Hepatocyte (in vitro differentiated cells): ENCODE measurements around the gene RBBP8NL. TPM values are rescaled to one million over a fixed set of nuclear protein-coding genes. Genes with fewer than 3 reads are reported as not detected.

ENCODE experiments used
- DNase-seq: peaks from one replicate; pipeline ENCODE4 v3.0.0-alpha.2; 2016; ENCODE audit warnings: low spot score
- H2AFZ ChIP-seq: fragments of 200-600 bp; sonication (generic); 2 replicates; pipeline ENCODE4 v1.6.0; 2016; ENCODE audit warnings: antibody characterized with exemption, mild to moderate bottlenecking
- H3K27ac ChIP-seq: fragments of 200-600 bp; sonication (generic); 2 replicates; pipeline ENCODE4 v1.5.1; 2016; ENCODE audit warnings: mild to moderate bottlenecking
- H3K27me3 ChIP-seq: fragments of 200-600 bp; sonication (generic); 2 replicates; pipeline ENCODE4 v1.6.1; 2016
- H3K36me3 ChIP-seq: fragments of 200-600 bp; sonication (generic); replicated peaks from 2 replicates; pipeline ENCODE4 v1.5.1; 2016; ENCODE audit warnings: low read depth; ENCODE audit not compliant: insufficient read depth
- H3K4me1 ChIP-seq: fragments of 200-600 bp; sonication (generic); 2 replicates; pipeline ENCODE4 v1.5.1; 2016; ENCODE audit warnings: mild to moderate bottlenecking, moderate library complexity; ENCODE audit not compliant: insufficient read depth
- H3K4me2 ChIP-seq: fragments of 200-600 bp; sonication (generic); 2 replicates; pipeline ENCODE4 v1.6.0; 2016
- H3K4me3 ChIP-seq: fragments of 200-600 bp; sonication (generic); 2 replicates; pipeline ENCODE4 v1.5.1; 2016; ENCODE audit warnings: mild to moderate bottlenecking
- H3K79me2 ChIP-seq: fragments of 200-600 bp; sonication (generic); 2 replicates; pipeline ENCODE4 v1.6.0; 2017; ENCODE audit warnings: mild to moderate bottlenecking
- H3K9me2 ChIP-seq: fragments of 200-600 bp; sonication (generic); replicated peaks from 2 replicates; pipeline ENCODE4 v1.6.0; 2017; ENCODE audit warnings: mild to moderate bottlenecking; ENCODE audit not compliant: insufficient read depth
- H3K9me3 ChIP-seq: fragments of 200-600 bp; sonication (generic); 2 replicates; pipeline ENCODE4 v1.5.1; 2016; ENCODE audit warnings: low read depth, mild to moderate bottlenecking
- H4K20me1 ChIP-seq: fragments of 200-600 bp; sonication (generic); 2 replicates; pipeline ENCODE4 v1.6.0; 2016; ENCODE audit warnings: mild to moderate bottlenecking; ENCODE audit not compliant: insufficient read depth, poor library complexity, severe bottlenecking
- CTCF ChIP-seq: fragments of 200-600 bp; sonication (generic); IDR thresholded peaks from 2 replicates; pipeline ENCODE4 v1.5.1; 2016; ENCODE audit warnings: antibody characterized with exemption, mild to moderate bottlenecking; ENCODE audit not compliant: poor library complexity
- EZH2 ChIP-seq: fragments of 200-600 bp; sonication (generic); IDR thresholded peaks from 2 replicates; pipeline ENCODE4 v1.6.1; 2016; ENCODE audit warnings: antibody characterized with exemption, mild to moderate bottlenecking, borderline replicate concordance
- EZH2phosphoT487 ChIP-seq: fragments of 200-600 bp; sonication (generic); IDR thresholded peaks from one replicate; pipeline ENCODE4 v1.6.1; 2018; ENCODE audit warnings: antibody characterized with exemption, mild to moderate bottlenecking, low read depth, moderate library complexity; ENCODE audit not compliant: unreplicated experiment, severe bottlenecking
- WGBS: methylation state at CpG from one replicate; pipeline ENCODE4 v1.1.6; 2016; ENCODE audit warnings: low lambda C conversion rate; ENCODE audit errors: missing lambda C conversion rate; 5-methylcytosine and 5-hydroxymethylcytosine counted together
- polyA plus RNA-seq: library from polyadenylated mRNA; unstranded; fragments of >200 nt; fragmentation: Nextera tagmentation; extraction: Ambion mirVana; gene quantifications from 2 replicates; pipeline ENCODE4 v1.2.1, GENCODE V29; 2016
- total RNA-seq: library from RNA; depleted of rRNA; stranded (reverse); fragments of >200 nt; gene quantifications from 2 replicates; pipeline ENCODE4 v1.2.3, GENCODE V29; 2014

RBBP8NL gene
- total and polyA plus RNA-seq, 2 experiments from 2014 or later: 5.7 to 6.4 TPM

GRCh38 chr20:62372042-62372993 is 55.0 kb downstream of the RBBP8NL start:
- 95% methylated on average over 25 of the region's 29 CpGs for WGBS
- H3K36me3 ChIP-seq: no peaks in the 10 kb centered on the region

DNA sequence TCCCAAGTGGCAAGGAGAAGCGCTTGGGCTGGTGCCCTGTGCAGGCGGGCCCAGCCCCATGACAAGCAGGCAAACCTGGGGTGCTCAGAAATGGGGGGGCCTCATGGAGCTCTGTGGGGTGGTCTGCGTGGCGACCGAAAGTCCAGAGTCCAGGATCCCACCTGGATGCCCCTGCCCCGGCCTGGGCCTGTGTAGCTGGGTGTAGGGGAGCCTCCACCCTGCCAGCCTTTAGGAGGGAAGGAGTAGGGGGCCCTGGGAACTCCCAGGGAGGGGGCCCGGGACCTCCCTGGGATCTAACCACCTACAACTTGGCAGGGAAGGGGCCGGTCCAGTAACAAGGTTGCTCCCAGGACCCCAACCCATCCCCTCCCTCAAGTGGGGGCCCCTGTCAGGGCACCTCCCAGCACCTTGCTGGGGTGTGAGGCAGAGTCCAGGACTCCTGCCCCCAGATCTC is 55.7 kb downstream of the RBBP8NL start:
- H3K27me3 ChIP-seq: no peaks in the 10 kb centered on the region
- WGBS: 97% methylated on average over 8 of the region's 8 CpGs
- H2AFZ ChIP-seq: no peak overlapping the region
- H4K20me1 ChIP-seq: no peaks in the 10 kb centered on the region
- TF ChIP-seq EZH2 (no peak), EZH2phosphoT487 (no peak), CTCF (no peak)
- H3K9me3 ChIP-seq: no peaks in the 10 kb centered on the region
- DNase-seq: no peak
- H3K79me2 ChIP-seq: peaks cover 2% of the 10 kb centered on the region
- H3K4me3 ChIP-seq: no peak overlapping the region
- H3K9me2 ChIP-seq: no peaks in the 10 kb centered on the region
- H3K4me1 ChIP-seq: peaks cover 61% of the 10 kb centered on the region
- H3K27ac ChIP-seq: no peak overlapping the region
- no peaks in the 10 kb centered on the region for H3K36me3 ChIP-seq
- H3K4me2 ChIP-seq: no peak overlapping the region

More at GRCh38 chr20:62372042-62372993, 55.0 kb downstream of the RBBP8NL start:
- Histone ChIP-seq H3K9me3 (no peaks in the 10 kb centered on the region), H3K27me3 (no peaks in the 10 kb centered on the region), H3K79me2 (no peaks in the 10 kb centered on the region), H3K9me2 (no peaks in the 10 kb centered on the region), H4K20me1 (no peaks in the 10 kb centered on the region), H3K4me1 (peaks cover 67% of the 10 kb centered on the region), H3K27ac (no peak overlapping the region), H3K4me2 (no peak overlapping the region), H3K4me3 (no peak overlapping the region), H2AFZ (no peak overlapping the region)
- no peak for DNase-seq
- TF ChIP-seq CTCF (no peak), EZH2phosphoT487 (no peak), EZH2 (no peak)

- Histone ChIP-seq H4K20me1 (no peaks in the 10 kb centered on the region), H3K4me3 (no peak overlapping the region), H3K27me3 (no peaks in the 10 kb centered on the region), H3K4me2 (peak overlapping the region; percentile 91), H3K36me3 (no peaks in the 10 kb centered on the region), H3K27ac (peak overlapping the region; percentile 86), H3K4me1 (peaks cover 58% of the 10 kb centered on the region), H3K79me2 (peaks cover 9% of the 10 kb centered on the region), H3K9me3 (no peaks in the 10 kb centered on the region), H3K9me2 (no peaks in the 10 kb centered on the region), H2AFZ (no peak overlapping the region)
- DNase-seq: no peak
- TF ChIP-seq EZH2phosphoT487: no peak
- no peak for TF ChIP-seq EZH2
- no peak for TF ChIP-seq CTCF
- 77% methylated on average over 18 of the region's 18 CpGs for WGBS
These were observed 56.3 kb downstream of the RBBP8NL start for GRCh38 chr20:62370807-62371587.
